NCI-H1417 treated with DMSO at 0.1 percent for 48 hours (cell line): ENCODE measurements around the gene ARL8B.
"Not testable (repeated sequence)": the region's sequence is repeated elsewhere in the genome, so short reads cannot be mapped to it uniquely, and the experiment has no call there.

Experiments
- DNase-seq: peaks from one replicate; lab custom pipeline; 2025; lab: John Stamatoyannopoulos, UW

The ARL8B gene

GRCh38 chr3:5112043-5112442 is 10.0 kb upstream of the ARL8B start:
- no peak for DNase-seq

DNA sequence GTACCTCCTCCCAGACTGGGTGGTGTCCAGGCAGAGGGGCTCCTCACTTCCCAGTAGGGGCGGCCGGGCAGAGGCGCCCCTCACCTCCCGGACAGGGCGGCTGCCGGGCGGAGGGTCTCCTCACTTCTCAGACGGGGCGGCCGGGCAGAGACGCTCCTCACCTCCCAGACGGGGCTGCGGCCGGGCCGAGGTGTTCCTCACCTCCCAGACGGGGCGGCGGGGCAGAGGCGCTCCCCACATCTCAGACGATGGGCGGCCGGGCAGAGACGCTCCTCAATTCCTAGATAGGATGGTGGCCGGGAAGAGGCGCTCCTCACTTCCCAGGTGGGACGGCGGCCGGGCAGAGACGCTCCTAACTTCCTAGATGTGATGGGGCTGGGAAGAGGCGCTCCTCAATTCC is 8.4 kb upstream of the ARL8B start:
- DNase-seq, result not testable (repeated sequence)

DNA sequence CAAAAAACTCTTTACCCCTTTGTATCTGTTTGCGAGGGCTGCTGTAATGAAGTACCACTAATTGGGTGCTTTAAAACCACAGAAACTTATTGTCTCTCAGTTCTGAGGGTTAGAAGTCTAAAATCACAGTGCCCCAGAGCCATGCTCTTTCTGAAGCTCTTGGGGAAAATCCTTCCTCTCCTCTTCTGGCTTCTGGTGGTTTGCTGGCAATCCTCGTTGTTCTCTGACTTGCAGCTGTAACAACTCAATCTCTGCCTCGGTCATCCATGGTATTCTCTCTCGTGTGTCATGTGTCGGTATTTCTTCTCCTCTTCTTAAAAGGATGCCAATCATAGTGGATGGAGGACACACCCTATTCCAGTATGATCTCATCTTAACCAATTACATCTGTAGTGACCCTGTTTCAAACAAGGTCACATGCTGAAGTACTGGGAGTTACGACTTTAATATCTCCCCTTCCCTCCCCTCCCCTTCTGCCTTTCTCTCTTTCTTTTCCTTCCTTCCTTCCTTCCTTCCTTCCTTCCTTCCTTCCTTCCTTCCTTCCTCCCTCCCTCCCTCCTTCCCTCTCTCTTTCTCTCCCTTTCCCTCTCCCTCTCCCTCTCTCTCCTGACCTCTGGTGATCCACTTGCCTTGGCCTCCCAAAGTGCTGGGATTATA is 6.5 kb upstream of the ARL8B start:
- no peak for DNase-seq

GRCh38 chr3:5116538-5116937 is 5.6 kb upstream of the ARL8B start:
- DNase-seq, result no peak

DNA sequence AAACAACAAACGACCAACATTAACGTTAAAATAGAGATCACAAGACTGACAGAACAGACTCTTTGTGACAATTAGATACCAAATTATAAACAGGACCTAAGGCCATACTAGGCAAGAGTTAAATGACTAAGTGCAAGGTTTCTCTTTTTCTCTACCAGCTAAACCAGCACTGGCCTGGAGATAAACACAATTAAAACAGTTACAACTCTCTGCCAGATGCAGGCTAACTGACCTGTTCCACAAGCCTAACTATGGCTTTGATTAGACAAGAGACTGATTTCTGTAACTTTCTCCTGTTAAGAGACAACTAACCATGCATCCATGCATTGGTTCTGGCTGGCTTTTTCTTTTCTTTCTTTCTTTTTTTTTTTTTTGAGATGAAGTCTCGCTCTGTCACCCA is 1.6 kb upstream of the ARL8B start:
- DNase-seq, result no peak

DNA sequence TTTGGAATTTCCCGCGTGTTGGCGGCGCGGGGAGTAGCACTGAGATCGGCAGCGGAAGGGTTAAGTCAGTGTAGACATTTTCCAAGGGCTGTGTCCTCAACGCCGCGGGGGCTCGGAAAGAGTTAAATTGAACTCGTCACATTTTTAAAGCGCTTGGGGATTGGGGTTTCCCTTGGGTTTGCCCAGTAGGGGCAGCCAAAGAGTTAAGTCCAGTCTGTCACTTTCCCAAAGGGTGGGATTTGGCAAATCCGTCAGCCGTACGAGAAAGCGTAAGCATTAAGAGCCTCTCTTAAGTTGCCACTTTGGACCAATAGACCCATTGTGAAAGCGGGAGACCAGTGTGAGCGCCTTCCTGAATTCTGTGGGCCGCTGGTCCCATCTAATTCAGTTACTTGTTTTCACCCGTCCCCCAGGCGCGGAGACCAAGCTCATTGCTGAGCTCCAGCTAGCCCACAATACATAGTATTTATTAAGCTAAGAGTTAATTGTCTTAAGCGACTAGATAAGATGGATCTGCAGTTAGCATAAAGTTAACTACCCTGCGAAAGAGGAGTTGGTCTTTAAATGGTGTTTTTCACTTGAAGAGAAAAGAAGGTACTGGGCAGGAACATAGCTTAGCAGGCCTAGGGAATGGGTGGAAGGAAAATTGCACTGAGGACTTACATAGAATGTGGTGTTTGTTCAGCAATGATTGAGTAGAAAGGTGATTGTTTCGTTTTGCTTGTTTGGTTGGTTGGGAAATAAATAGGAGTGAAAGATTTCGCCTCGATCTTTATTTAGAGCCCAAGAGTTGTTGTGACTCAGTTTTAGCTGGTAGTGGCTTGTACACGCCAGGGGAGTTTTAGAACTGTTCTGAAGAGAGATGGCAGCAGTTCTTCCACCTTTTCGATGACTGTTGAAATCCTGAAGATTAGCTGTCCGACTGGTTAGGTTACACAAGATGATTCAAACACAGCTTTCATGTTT is 932 bp downstream of the ARL8B start:
- no peak for DNase-seq

- DNase-seq, result no peak
Measured at GRCh38 chr3:5123937-5124336, 1.8 kb downstream of the ARL8B start.

DNA sequence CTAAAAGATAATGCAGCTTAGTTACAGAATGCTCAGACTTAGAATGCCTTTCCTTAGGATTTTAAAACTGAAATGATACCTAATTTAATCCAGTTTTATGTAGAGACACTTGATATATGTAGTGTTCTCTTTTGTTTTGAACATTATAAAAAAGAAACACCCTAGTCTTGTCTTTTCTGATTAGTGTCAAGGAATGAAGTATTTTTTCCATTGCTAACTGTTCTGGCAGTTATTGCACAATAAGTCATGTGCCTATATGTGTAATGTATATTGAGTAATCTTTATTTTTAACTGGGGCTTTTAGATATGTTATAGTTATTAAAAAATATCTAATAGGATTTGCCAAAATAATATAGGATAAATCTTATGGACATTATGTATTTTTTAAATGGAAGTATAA is 4.5 kb downstream of the ARL8B start:
- DNase-seq, result no peak

- DNase-seq, result no peak
Measured at GRCh38 chr3:5128849-5129248, 6.8 kb downstream of the ARL8B start.

DNA sequence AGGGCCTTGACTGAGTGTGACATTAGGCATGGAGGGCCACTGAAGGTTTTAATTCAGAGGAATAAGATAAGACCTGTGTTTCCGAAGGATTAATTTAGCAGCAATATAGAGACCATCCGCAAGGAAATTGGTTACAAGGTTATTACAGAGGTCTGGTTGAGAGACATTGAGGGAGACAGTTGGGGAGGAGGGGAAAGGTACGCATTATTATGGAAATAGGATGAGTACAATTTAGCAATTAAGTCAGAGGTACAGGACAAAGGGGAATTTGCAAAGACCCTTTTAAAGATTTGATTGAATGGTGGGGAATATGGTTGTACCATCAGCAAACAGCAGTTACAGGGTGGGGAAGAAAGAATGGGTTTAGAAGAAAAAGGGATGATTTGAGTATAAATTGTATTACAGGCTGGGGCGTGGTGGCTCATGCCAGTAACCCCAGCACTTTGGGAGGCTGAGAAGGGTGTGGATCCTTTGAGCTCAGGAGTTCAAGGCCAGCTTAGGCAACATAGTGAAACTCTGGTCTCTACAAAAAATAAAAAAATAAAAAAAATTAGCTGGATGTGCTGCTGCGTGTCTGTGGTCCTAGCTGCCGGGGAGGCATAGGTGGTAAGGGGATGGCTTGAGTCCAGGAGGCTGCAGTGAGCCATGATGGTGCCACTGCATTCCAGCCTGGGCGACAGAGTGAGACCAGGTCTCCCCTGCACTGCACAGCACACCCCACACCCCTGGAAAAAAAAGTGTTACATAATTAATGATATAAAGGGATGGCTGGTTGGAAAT is 11.3 kb downstream of the ARL8B start:
- DNase-seq, result no peak

GRCh38 chr3:5134019-5134391 is 11.9 kb downstream of the ARL8B start:
- no peak for DNase-seq

DNA sequence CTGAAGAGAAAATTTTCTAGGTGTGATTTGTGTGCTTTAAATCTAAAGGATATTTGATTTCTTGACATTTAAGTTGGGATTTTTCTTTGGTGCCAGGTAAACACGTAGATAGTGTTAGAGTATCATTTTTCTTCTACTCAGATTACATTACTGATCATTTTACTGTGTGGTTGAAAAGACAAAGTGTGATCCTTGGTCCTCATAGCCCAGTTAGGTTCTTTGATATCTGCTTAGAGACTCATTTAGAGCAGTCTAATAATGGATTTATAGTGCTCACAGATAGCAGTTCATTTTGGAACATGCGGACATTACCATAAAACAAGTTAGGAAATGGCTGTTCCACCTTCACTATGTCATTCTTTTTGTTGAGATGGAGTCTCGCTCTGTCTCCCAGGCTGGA is 12.4 kb downstream of the ARL8B start:
- DNase-seq, result no peak

DNA sequence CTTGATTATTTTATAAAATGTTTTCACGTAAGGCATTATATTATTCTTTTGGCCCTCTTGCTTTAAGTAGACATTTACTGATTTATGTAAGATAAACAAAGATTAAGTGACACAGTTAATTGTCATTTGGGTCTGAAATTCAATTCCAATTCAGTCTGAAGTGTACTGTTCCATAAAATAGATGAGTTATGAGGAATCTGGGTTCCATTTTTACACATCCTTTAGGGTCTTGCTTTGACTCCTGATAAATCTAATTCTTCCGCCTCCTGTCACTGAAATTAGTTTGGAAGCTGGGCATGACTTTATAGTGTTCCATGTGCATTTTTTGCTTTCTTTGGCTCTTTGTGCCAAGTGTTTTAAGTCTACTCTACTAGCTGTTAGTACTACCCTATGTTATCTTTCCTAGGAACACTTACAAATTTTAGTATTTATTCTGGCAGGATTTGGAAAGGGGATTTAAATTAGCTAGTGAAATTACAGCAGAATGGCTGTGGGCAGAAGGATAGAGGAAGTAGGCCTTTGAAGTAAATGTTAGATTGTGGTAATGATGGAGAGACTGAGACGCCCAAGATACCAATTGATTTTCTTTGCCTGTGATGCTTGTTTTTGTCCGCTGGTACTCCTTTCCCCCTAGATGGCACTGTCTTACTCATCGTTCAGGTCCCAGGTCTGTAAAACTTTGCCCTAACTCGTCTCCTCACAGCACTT is 14.3 kb downstream of the ARL8B start:
- DNase-seq, result no peak

DNA sequence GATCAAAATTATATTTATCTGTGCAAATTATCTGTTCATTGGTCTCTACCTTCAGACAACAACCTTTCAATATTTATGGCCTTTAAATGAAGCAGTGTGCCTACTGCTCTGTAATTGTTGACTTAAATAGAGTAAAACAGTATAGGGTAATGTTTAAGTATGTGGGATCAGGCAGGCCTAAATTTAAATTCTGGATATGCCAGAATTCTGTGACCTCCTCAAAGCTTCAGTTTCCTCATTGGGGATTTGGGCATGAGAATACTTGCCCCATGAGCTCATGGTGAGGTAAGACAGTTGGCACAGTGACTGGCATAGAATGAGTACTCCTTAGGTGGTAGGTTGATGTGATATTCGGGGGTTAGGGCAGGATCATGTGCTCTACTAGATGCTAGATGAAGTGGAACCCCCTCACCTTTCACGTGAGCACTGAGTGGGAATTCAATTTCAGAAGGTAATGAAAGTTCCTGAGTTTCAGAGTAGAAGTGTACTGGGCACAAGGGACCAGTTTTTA is 14.9 kb downstream of the ARL8B start:
- DNase-seq, result no peak

- DNase-seq, result no peak
Measured at GRCh38 chr3:5138214-5138981, 16.3 kb downstream of the ARL8B start.

DNA sequence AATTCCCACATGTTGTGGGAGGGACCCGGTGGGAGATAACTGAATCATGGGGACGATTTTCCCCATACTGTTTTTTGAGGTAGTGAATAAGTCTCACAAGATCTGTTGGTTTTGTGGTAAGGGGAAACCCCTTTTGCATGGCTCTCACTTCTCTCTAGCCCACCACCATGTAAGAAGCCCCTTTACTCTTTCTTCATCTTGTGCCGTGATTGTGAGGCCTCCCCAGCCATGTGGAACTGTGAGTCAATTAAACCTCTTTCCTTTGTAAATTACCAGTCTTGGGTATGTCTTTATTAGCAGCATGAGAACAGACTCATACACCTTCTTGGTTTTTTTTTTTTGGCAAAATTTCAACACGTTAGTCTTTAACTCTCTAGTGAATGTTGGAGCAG is 18.1 kb downstream of the ARL8B start:
- DNase-seq, result no peak

- DNase-seq, result no peak
Measured at GRCh38 chr3:5140839-5141238, 18.7 kb downstream of the ARL8B start.

GRCh38 chr3:5141760-5142159 is 19.7 kb downstream of the ARL8B start:
- no peak for DNase-seq

DNA sequence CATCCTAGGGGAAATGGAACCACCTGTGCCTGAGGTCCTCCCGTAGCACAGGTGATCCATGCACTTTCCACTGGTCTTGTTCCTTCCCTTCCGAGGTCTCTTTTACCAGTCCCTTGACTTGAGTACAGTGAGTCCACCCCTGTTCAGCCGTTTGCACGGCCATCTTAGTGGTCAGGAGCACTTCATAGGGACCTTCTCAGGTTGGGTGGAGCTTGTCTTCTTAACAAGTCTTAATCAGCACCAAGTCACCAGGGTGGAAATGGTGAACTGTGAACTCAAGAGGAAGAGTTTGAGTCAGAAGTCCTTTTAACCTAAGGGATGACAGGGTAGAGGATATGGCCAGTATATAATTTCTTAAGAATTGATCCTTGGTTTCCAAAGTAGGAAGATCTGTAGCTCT is 21.4 kb downstream of the ARL8B start:
- no peak for DNase-seq

- DNase-seq, result no peak
Measured at GRCh38 chr3:5144316-5144994, 22.4 kb downstream of the ARL8B start.

DNA sequence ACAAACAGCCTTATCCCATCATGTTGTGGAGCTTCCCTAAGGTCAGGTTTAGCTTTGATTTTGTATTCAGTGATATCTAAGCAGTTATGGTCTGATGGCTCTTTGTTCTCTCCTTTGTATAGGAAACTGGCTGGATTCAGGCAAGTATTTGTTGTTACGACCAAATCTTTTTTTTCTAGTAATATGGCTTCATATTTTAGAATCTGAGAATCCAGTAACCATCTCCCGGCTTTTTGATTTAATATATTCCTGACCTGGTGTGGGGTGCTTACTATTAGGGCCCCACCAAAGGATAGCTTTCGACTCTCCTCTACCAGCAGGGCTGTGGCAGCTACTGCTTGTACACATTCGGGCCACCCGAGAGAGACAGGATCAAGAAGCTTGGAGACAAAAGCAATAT is 23.0 kb downstream of the ARL8B start:
- no peak for DNase-seq
